Liver (tissue), 9 donors: ENCODE measurements around the gene BTRC. TPM values are rescaled to one million over a fixed set of nuclear protein-coding genes. Genes with fewer than 3 reads are reported as not detected.

ENCODE experiments used
- DNase-seq: peaks from one replicate; pipeline ENCODE4 v3.0.0-alpha.2; 2017; ENCODE audit warnings: low spot score
- H3K27ac ChIP-seq, 2 donors: one replicate each; pipeline ENCODE4 v1.7.0; 2013; ENCODE audit warnings: inconsistent platforms in 2 of 2, low read length in 2 of 2, control low read depth in 1 of 2, low read depth in 1 of 2, mild to moderate bottlenecking in 1 of 2
- H3K27me3 ChIP-seq, 4 donors: one replicate each; pipeline versions ENCODE4 v1.6.1 to v1.7.0; 2013; ENCODE audit warnings: low read length in 3 of 4, inconsistent platforms in 1 of 4, mild to moderate bottlenecking in 1 of 4, moderate library complexity in 1 of 4; ENCODE audit not compliant: control insufficient read depth in 4 of 4, insufficient read depth in 4 of 4
- H3K36me3 ChIP-seq, 4 donors: one replicate each; pipeline versions ENCODE4 v1.6.1 to v1.7.0; 2013; ENCODE audit warnings: low read length in 3 of 4, mild to moderate bottlenecking in 3 of 4, low read depth in 1 of 4, moderate library complexity in 1 of 4; ENCODE audit not compliant: control insufficient read depth in 4 of 4, insufficient read depth in 3 of 4
- H3K4me1 ChIP-seq, 4 donors: one replicate each; pipeline versions ENCODE4 v1.6.1 to v1.7.0; 2013; ENCODE audit warnings: low read length in 3 of 4, mild to moderate bottlenecking in 3 of 4, moderate library complexity in 1 of 4; ENCODE audit not compliant: control insufficient read depth in 4 of 4, insufficient read depth in 4 of 4
- H3K4me3 ChIP-seq, 3 donors: one replicate each; pipeline versions ENCODE4 v1.6.1 to v1.7.0; 2013; ENCODE audit warnings: low read length in 3 of 3, control low read depth in 1 of 3, low read depth in 1 of 3, mild to moderate bottlenecking in 1 of 3
- H3K9ac ChIP-seq, 2 donors: one replicate each; pipeline ENCODE4 v1.7.0; 2013; ENCODE audit warnings: low read length in 2 of 2, mild to moderate bottlenecking in 2 of 2, moderate library complexity in 2 of 2, control low read depth in 1 of 2, low read depth in 1 of 2
- H3K9me3 ChIP-seq, 4 donors: one replicate each; pipeline versions ENCODE4 v1.6.1 to v1.7.0; 2013; ENCODE audit warnings: low read length in 3 of 4; ENCODE audit not compliant: control insufficient read depth in 4 of 4
- ATF3 ChIP-seq: IDR thresholded peaks from 2 replicates; pipeline ENCODE4 v1.6.1; 2016; ENCODE audit warnings: antibody characterized with exemption
- EGR1 ChIP-seq, 2 donors: IDR thresholded peaks; 2 replicates each; pipeline ENCODE4 v1.6.1; 2016 to 2018; ENCODE audit warnings: antibody characterized with exemption in 2 of 2, low read depth in 2 of 2
- FOXA1 ChIP-seq: IDR thresholded peaks from 2 replicates; pipeline ENCODE4 v1.6.1; 2016; ENCODE audit warnings: antibody characterized with exemption
- FOXA2 ChIP-seq: IDR thresholded peaks from 2 replicates; pipeline ENCODE4 v1.6.1; 2016; ENCODE audit warnings: antibody characterized with exemption
- GABPA ChIP-seq, 2 donors: IDR thresholded peaks in 1 of 2; conservative IDR thresholded peaks in 1 of 2; 2 replicates each; pipeline ENCODE4 v1.6.1; 2016; ENCODE audit warnings: antibody characterized with exemption in 2 of 2, mild to moderate bottlenecking in 1 of 2, moderate library complexity in 1 of 2
- HNF4A ChIP-seq, 2 donors: conservative IDR thresholded peaks; 2 replicates each; pipeline ENCODE4 v1.6.1; 2016; ENCODE audit warnings: antibody characterized with exemption in 2 of 2, mild to moderate bottlenecking in 2 of 2
- JUND ChIP-seq, 2 donors: IDR thresholded peaks; 2 replicates each; pipeline ENCODE4 v1.6.1; 2016; ENCODE audit warnings: antibody characterized with exemption in 2 of 2
- NR2F2 ChIP-seq: IDR thresholded peaks from 2 replicates; pipeline ENCODE4 v1.6.1; 2016; ENCODE audit warnings: antibody characterized with exemption
- RAD21 ChIP-seq, 2 donors: IDR thresholded peaks; 2 replicates each; pipeline ENCODE4 v1.6.1; 2016; ENCODE audit warnings: antibody characterized with exemption in 2 of 2, mild to moderate bottlenecking in 2 of 2
- REST ChIP-seq: IDR thresholded peaks from 2 replicates; pipeline ENCODE4 v1.6.1; 2016; ENCODE audit warnings: antibody characterized with exemption, mild to moderate bottlenecking
- RXRA ChIP-seq, 2 donors: IDR thresholded peaks; 2 replicates each; pipeline ENCODE4 v1.6.1; 2017 to 2018; ENCODE audit warnings: antibody characterized with exemption in 2 of 2, mild to moderate bottlenecking in 1 of 2
- SP1 ChIP-seq: IDR thresholded peaks from 2 replicates; pipeline ENCODE4 v1.6.1; 2018; ENCODE audit warnings: antibody characterized with exemption, mild to moderate bottlenecking
- YY1 ChIP-seq: IDR thresholded peaks from 2 replicates; pipeline ENCODE4 v1.6.1; 2016; ENCODE audit warnings: antibody characterized with exemption, mild to moderate bottlenecking
- ZBTB33 ChIP-seq: IDR thresholded peaks from 2 replicates; pipeline ENCODE4 v1.6.1; 2016; ENCODE audit warnings: antibody characterized with exemption
- WGBS: extraction: QIAGEN DNeasy Blood & Tissue Kit; methylation state at CpG from one replicate; pipeline ENCODE4 v1.1.7; 2013; 5-methylcytosine and 5-hydroxymethylcytosine counted together
- polyA plus RNA-seq, 2 donors: library from polyadenylated mRNA; stranded (reverse) in 1 of 2; unstranded in 1 of 2; fragments of 200-250 nt in 1 of 2; fragments of >200 nt in 1 of 2; fragmentation: Nextera tagmentation in 1 of 2; extraction: Ambion mirVana in 1 of 2; gene quantifications; one replicate each; pipeline versions ENCODE4 v1.2.1 to v1.2.3, GENCODE V29; 2013 to 2015
- total RNA-seq, 2 donors: library from RNA; depleted of rRNA; stranded (reverse); fragments of >200 nt; gene quantifications; one replicate each; pipeline ENCODE4 v1.2.3, GENCODE V29; 2014
- donor health status: healthy.
- donor health status: healthy.
- donor health status: healthy.
- donor health status: healthy.
- donor health status: healthy.

BTRC gene
- total and polyA plus RNA-seq, 4 donors = 2.7 to 28.2 (median 5.9) TPM

GRCh38 chr10:101560298-101561067 is 206.5 kb downstream of the BTRC start:
- TF ChIP-seq JUND (IDR thresholded peaks at IDR 0.05) (no peak), ATF3 (no peak), SP1 (no peak), RXRA (IDR thresholded peaks at IDR 0.05) (no peak), ZBTB33 (no peak), HNF4A (conservative IDR thresholded peaks at IDR 0.05) (no peak), REST (no peak), RAD21 (IDR thresholded peaks at IDR 0.05) (no peak)
- Histone ChIP-seq H3K4me1 (no peaks in the 10 kb centered on the region), H3K9me3 (no peaks in the 10 kb centered on the region), H3K27me3 (no peaks in the 10 kb centered on the region), H3K36me3 (no peaks in the 10 kb centered on the region), H3K4me3 (no peak overlapping the region), H3K9ac (no peak overlapping the region), H3K27ac (no peak overlapping the region)
- WGBS = 56% methylated on average over 2 of the region's 2 CpGs
- DNase-seq = no peak

- Histone ChIP-seq H3K9ac (no peak overlapping the region), H3K27ac (no peak overlapping the region), H3K27me3 (no peaks in the 10 kb centered on the region), H3K4me3 (no peak overlapping the region), H3K9me3 (no peaks in the 10 kb centered on the region), H3K36me3 (no peaks in the 10 kb centered on the region), H3K4me1 (no peaks in the 10 kb centered on the region)
- no peak for DNase-seq
- WGBS = 81% methylated on average over 15 of the region's 15 CpGs
- TF ChIP-seq FOXA1 (no peak), EGR1 (IDR thresholded peaks at IDR 0.05; ENCODE audit: low read depth in 2 of 2) (no peak), ZBTB33 (no peak), GABPA (IDR thresholded peaks at IDR 0.05 in 1 of 2, conservative IDR thresholded peaks at IDR 0.05 in 1 of 2) (no peak), NR2F2 (no peak), FOXA2 (no peak), RAD21 (IDR thresholded peaks at IDR 0.05) (no peak), JUND (IDR thresholded peaks at IDR 0.05) (no peak), YY1 (no peak)
These were observed 207.3 kb downstream of the BTRC start for GRCh38 chr10:101561068-101561915.
